ENCODE data around the gene RASSF8. TPM values are rescaled to one million over a fixed set of nuclear protein-coding genes. Genes with fewer than 3 reads are reported as not detected.

Gene RASSF8
- total RNA-seq, 4 donors from 2014 or later = 5.4 to 20.7 (median 9.6) TPM

DNA sequence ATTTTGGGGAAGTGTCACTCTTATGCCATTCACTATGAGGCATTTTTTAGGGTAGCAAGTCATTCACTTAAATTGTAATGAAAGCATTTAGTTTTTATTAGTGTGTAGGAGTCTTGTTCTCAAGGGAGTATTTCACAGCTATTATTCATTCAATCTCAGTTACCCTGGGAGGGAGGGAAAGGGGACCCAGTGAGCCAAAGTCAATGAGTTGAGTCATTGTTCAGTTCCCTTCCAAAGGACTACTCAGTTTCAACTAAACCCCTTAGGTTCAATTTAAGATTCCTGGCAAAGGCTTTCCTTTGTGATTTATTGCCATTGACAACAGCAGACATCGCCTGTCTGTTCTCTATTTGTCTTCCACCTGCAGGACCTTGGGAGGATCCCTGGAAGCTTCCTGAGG, 29.3 kb upstream of the RASSF8 start:
- DNase-seq (ENCODE audit: low spot score in 2 of 2) = no peak
- no peak overlapping the region for H3K4me3 ChIP-seq (ENCODE audit: low read depth, poor library complexity, severe bottlenecking)
- intact Hi-C loops (cut with DNase I; ENCODE audit: low total_unique reads) = no loop called here
- 35% methylated on average over 1 of the region's 1 CpG for WGBS, 2 donors
- TF ChIP-seq, protein P1, sequence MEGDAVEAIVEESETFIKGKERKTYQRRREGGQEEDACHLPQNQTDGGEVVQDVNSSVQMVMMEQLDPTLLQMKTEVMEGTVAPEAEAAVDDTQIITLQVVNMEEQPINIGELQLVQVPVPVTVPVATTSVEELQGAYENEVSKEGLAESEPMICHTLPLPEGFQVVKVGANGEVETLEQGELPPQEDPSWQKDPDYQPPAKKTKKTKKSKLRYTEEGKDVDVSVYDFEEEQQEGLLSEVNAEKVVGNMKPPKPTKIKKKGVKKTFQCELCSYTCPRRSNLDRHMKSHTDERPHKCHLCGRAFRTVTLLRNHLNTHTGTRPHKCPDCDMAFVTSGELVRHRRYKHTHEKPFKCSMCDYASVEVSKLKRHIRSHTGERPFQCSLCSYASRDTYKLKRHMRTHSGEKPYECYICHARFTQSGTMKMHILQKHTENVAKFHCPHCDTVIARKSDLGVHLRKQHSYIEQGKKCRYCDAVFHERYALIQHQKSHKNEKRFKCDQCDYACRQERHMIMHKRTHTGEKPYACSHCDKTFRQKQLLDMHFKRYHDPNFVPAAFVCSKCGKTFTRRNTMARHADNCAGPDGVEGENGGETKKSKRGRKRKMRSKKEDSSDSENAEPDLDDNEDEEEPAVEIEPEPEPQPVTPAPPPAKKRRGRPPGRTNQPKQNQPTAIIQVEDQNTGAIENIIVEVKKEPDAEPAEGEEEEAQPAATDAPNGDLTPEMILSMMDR (IDR thresholded peaks at IDR 0.05) = no peak
- no peak for TF ChIP-seq POLR2A (IDR thresholded peaks at IDR 0.05)

DNA sequence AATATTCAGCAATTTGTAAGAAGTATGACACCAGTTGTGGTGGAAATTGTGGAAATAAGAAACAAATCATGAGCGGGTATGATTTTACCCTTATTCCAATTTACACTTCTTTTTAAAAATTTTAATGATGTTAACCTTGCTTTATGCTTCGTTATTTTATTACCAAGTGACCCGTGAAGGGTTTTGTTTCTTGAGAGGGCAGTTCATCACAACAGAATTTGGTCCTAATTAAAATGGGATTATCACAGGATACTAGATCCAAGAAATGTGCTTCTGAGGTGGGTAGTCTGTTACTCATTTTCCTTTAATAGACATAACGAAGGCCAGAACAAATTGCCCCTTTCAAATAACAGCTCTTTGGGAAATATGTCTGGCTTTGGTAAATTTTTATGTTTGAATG, 25.5 kb upstream of the RASSF8 start:
- no peak for DNase-seq (ENCODE audit: low spot score in 2 of 2)
- H3K4me3 ChIP-seq (ENCODE audit: low read depth, poor library complexity, severe bottlenecking) = no peak overlapping the region
- TF ChIP-seq, protein P1 (IDR thresholded peaks at IDR 0.05) = no peak
- TF ChIP-seq POLR2A (IDR thresholded peaks at IDR 0.05) = no peak
- WGBS, 2 donors = 74 to 84% methylated on average over 4 of the region's 4 CpGs
- intact Hi-C loops (cut with DNase I; ENCODE audit: low total_unique reads) = no loop called here

DNA sequence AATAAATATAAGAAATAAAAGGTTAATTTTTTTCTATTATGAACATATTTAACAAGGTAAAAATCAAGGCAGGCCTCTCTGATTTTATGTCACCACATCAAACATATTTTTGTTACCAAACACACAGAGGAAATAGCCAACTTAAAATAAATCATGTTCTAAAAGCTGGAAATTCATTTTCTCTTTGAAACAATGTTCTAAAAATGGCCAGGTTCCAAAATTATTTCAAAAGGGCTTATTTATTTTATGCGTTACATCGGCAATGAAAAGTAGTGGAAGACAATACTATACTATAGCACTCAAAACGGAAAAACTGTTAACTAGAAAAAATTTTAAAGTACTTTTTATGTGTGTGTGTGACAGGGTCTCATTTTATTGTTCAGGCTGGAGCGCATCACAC, 24.0 kb upstream of the RASSF8 start:
- intact Hi-C loops (cut with DNase I; ENCODE audit: low total_unique reads) = no loop called here
- 67 to 74% methylated on average over 4 of the region's 4 CpGs for WGBS, 2 donors
- DNase-seq (ENCODE audit: low spot score in 2 of 2) = no peak
- TF ChIP-seq, protein P1 (IDR thresholded peaks at IDR 0.05) = no peak
- TF ChIP-seq POLR2A (IDR thresholded peaks at IDR 0.05) = no peak
- H3K4me3 ChIP-seq (ENCODE audit: low read depth, poor library complexity, severe bottlenecking) = no peak overlapping the region

DNA sequence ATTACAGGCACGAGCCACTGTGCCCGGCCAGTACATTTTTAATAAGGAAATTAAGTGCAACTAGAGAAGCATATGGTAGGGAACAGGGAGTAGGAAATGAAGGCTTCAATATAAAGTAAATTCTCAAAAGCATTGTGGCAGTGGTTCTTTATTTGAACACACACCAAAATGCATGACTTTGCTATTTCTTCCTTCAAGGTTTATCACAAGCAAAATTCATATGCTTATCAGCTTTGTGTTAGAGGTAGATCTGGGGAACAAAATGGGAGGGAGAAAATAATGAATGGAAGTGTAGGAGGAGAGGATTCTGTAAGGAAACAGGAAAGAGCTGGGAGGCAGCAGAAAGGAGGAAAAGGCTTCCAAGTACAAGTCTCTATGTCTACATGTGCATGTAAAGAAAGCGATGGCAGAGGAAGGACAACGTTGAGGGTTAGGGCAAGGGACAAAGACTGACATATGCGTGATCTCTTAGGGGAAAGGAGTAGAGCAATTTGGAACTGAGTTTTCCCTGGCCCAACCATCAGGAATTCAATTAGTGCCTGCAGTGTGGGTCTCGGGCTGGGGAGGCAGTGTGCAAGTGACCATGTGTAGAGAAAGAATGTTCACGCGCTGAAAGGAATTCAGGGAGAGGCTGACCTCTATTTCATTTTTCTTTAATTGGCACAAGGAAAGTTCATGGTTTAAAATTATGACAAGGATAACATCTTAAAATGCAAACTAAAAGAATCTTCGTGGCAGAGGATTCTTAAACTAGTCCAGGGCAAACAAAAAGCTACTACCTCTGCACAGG, 22.9 kb upstream of the RASSF8 start:
- intact Hi-C loops (cut with DNase I; ENCODE audit: low total_unique reads) = no loop called here
- no peak overlapping the region for H3K4me3 ChIP-seq (ENCODE audit: low read depth, poor library complexity, severe bottlenecking)
- no peak for TF ChIP-seq POLR2A (IDR thresholded peaks at IDR 0.05)
- TF ChIP-seq, protein P1 (IDR thresholded peaks at IDR 0.05) = no peak
- WGBS, 2 donors = 89 to 90% methylated on average over 9 of the region's 9 CpGs
- no peak for DNase-seq (ENCODE audit: low spot score in 2 of 2)

DNA sequence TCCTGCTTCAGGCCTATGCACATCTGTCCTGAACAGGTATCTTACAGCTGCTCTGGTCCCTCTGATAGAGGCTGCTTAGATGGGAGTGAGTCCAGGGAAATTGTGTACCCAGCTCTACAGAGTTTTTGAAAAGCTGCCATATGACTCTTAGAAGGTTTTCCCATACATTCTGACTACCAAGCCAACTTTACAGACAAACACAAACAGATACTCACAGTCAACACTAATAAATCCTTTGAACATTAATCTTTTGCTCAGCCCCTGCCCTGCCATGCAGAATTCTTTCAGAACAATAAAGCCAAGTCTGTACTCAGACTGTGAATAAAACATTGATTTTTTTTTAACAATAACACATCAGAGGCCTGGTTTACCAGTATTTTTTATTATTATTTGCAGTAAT, 21.4 kb upstream of the RASSF8 start:
- H3K4me3 ChIP-seq (ENCODE audit: low read depth, poor library complexity, severe bottlenecking) = no peak overlapping the region
- TF ChIP-seq, protein P1 (IDR thresholded peaks at IDR 0.05) = no peak
- TF ChIP-seq POLR2A (IDR thresholded peaks at IDR 0.05) = no peak
- no peak for DNase-seq (ENCODE audit: low spot score in 2 of 2)
- intact Hi-C loops (cut with DNase I; ENCODE audit: low total_unique reads) = no loop called here

DNA sequence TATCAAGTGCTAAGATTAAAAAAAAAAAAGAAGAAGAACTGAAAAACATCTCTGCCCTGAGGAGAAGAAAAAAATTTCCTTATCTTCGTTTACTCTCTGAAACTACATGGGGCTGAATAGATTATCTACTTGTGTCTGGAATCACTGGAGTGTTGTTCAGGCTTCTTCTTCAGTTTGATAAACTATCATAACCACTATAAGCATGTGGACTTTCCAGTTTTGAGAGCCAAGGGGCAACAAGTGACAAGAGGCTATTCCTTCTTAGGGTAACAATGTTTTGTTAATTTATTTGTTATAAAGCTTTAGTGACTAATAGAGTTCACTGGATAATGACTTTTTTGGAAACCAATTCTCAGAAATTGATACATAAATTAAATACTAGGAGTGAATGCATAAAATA, 19.9 kb upstream of the RASSF8 start:
- TF ChIP-seq POLR2A (IDR thresholded peaks at IDR 0.05) = no peak
- TF ChIP-seq, protein P1 (IDR thresholded peaks at IDR 0.05) = no peak
- H3K4me3 ChIP-seq (ENCODE audit: low read depth, poor library complexity, severe bottlenecking) = no peak overlapping the region
- intact Hi-C loops (cut with DNase I; ENCODE audit: low total_unique reads) = no loop called here
- WGBS, 2 donors = 31 to 38% methylated on average over 1 of the region's 1 CpG
- no peak for DNase-seq (ENCODE audit: low spot score in 2 of 2)
